HEK293 (cell line): Measurements from ENCODE around the gene KLHDC3.
A peak's percentile ranks its signal among the peaks of the same experiment; 100 is the strongest.

Experiments
- CTCF ChIA-PET: fragments of 350-600 bp; formaldehyde crosslinking; extraction: SDS; loops from one replicate; lab custom pipeline; 2021; ENCODE audit warnings: antibody characterized with exemption; lab: Yijun Ruan, JAX
- POLR2A ChIA-PET: fragments of 300-600 bp; formaldehyde crosslinking; extraction: SDS; loops from one replicate; lab custom pipeline; 2020; ENCODE audit warnings: antibody characterized with exemption, inconsistent platforms; lab: Yijun Ruan, JAX
- H3K27ac ChIP-seq: fragments of 200-500 bp; sonication (Bioruptor generic); 2 replicates; pipeline ENCODE4 v1.5.1; 2014; ENCODE audit warnings: low read depth, low read length, control low read depth, inconsistent platforms; ENCODE audit errors: extremely low read depth
- H3K36me3 ChIP-seq, 2 experiments: fragments of 200-500 bp in 1 of 2; sonication (Bioruptor generic) in 1 of 2; 1 replicate in 1 of 2; 2 replicates in 1 of 2; pipeline ENCODE4 v1.5.1; 2014 to 2017; ENCODE audit warnings: inconsistent platforms in 2 of 2, low read length in 2 of 2; ENCODE audit not compliant: control insufficient read depth in 2 of 2, insufficient read depth in 1 of 2
- H3K4me1 ChIP-seq: fragments of 200-500 bp; sonication (Bioruptor generic); 2 replicates; pipeline ENCODE4 v1.5.1; 2014; ENCODE audit warnings: mild to moderate bottlenecking, low read length, inconsistent platforms; ENCODE audit not compliant: control insufficient read depth, insufficient read depth
- H3K4me3 ChIP-seq: 2 replicates; pipeline ENCODE4 v1.5.1; 2011; ENCODE audit warnings: low read depth, mild to moderate bottlenecking, control low read depth, low read length, moderate library complexity
- H3K9me3 ChIP-seq: fragments of 200-500 bp; sonication (Bioruptor generic); 2 replicates; pipeline ENCODE4 v1.5.1; 2014; ENCODE audit warnings: low read depth, low read length, inconsistent platforms; ENCODE audit not compliant: control insufficient read depth, insufficient read depth
- EGR2 ChIP-seq: fragments of 450-650 bp; formaldehyde crosslinking; IDR thresholded peaks from 2 replicates; pipeline ENCODE4 v1.5.1; 2016; ENCODE audit warnings: low read depth, missing biosample characterization, missing genetic modification characterization
- KLF10 ChIP-seq: fragments of 450-650 bp; IDR thresholded peaks from 2 replicates; pipeline ENCODE4 v1.5.1; 2018; ENCODE audit warnings: missing biosample characterization, mild to moderate bottlenecking, missing genetic modification characterization
- MZF1 ChIP-seq: fragments of 450-650 bp; formaldehyde crosslinking; IDR thresholded peaks from 2 replicates; pipeline ENCODE4 v1.5.1; 2017; ENCODE audit warnings: missing biosample characterization, missing genetic modification characterization, borderline replicate concordance
- PRDM1 ChIP-seq: fragments of 450-650 bp; formaldehyde crosslinking; IDR thresholded peaks from 2 replicates; pipeline ENCODE4; 2016; ENCODE audit warnings: missing biosample characterization, missing genetic modification characterization
- REPIN1 ChIP-seq: fragments of 450-650 bp; formaldehyde crosslinking; IDR thresholded peaks from 2 replicates; pipeline ENCODE4 v1.5.1; 2017; ENCODE audit warnings: missing biosample characterization, missing genetic modification characterization, low read depth
- SALL2 ChIP-seq: fragments of 450-650 bp; formaldehyde crosslinking; IDR thresholded peaks from 2 replicates; pipeline ENCODE4 v1.5.0; 2017; ENCODE audit warnings: missing biosample characterization, mild to moderate bottlenecking, missing genetic modification characterization, borderline replicate concordance
- ZFP37 ChIP-seq: fragments of 450-650 bp; formaldehyde crosslinking; IDR thresholded peaks from 2 replicates; pipeline ENCODE4 v1.5.1; 2016; ENCODE audit warnings: missing biosample characterization, missing genetic modification characterization
- ZNF140 ChIP-seq: fragments of 450-650 bp; formaldehyde crosslinking; IDR thresholded peaks from 2 replicates; pipeline ENCODE4 v1.5.1; 2016; ENCODE audit warnings: missing biosample characterization, missing genetic modification characterization
- ZNF391 ChIP-seq: fragments of 450-650 bp; formaldehyde crosslinking; IDR thresholded peaks from 2 replicates; pipeline ENCODE4 v1.5.1; 2016; ENCODE audit warnings: low read depth, missing biosample characterization, missing genetic modification characterization, borderline replicate concordance
- ZNF394 ChIP-seq: fragments of 450-650 bp; formaldehyde crosslinking; IDR thresholded peaks from 2 replicates; pipeline ENCODE4 v1.5.1; 2016; ENCODE audit warnings: missing biosample characterization, missing genetic modification characterization, mild to moderate bottlenecking, moderate library complexity, borderline replicate concordance
- ZNF585B ChIP-seq: fragments of 450-650 bp; formaldehyde crosslinking; IDR thresholded peaks from 2 replicates; pipeline ENCODE4 v1.5.1; 2016; ENCODE audit warnings: missing biosample characterization, missing genetic modification characterization
- ZNF624 ChIP-seq: fragments of 450-650 bp; formaldehyde crosslinking; IDR thresholded peaks from 2 replicates; pipeline ENCODE4 v1.5.1; 2017; ENCODE audit warnings: missing biosample characterization, missing genetic modification characterization
- ZNF654 ChIP-seq: fragments of 450-650 bp; formaldehyde crosslinking; IDR thresholded peaks from 2 replicates; pipeline ENCODE4 v1.5.1; 2016; ENCODE audit warnings: low read depth, missing biosample characterization, missing genetic modification characterization
- ZNF837 ChIP-seq: fragments of 450-650 bp; formaldehyde crosslinking; IDR thresholded peaks from 2 replicates; pipeline ENCODE4 v1.5.1; 2016; ENCODE audit warnings: missing biosample characterization, missing genetic modification characterization
- TF ChIP-seq, protein P1 (sequence below): fragments of 450-650 bp; formaldehyde crosslinking; IDR thresholded peaks from 2 replicates; pipeline ENCODE4 v1.5.1; 2016; ENCODE audit warnings: missing biosample characterization, missing genetic modification characterization, low read depth
- TF ChIP-seq, protein P2 (sequence below): fragments of 450-650 bp; formaldehyde crosslinking; IDR thresholded peaks from 2 replicates; pipeline ENCODE4 v1.5.1; 2016; ENCODE audit warnings: missing biosample characterization, missing genetic modification characterization
- TF ChIP-seq, protein P3 (sequence below): fragments of 450-650 bp; formaldehyde crosslinking; IDR thresholded peaks from 2 replicates; pipeline ENCODE4 v1.5.1; 2016; ENCODE audit warnings: missing biosample characterization, missing genetic modification characterization

The KLHDC3 gene

GRCh38 chr6:43021270-43022047 lies 7.4 kb downstream of the KLHDC3 start, which contains the start of gene RRP36 (continued):
- TF ChIP-seq, protein P1, sequence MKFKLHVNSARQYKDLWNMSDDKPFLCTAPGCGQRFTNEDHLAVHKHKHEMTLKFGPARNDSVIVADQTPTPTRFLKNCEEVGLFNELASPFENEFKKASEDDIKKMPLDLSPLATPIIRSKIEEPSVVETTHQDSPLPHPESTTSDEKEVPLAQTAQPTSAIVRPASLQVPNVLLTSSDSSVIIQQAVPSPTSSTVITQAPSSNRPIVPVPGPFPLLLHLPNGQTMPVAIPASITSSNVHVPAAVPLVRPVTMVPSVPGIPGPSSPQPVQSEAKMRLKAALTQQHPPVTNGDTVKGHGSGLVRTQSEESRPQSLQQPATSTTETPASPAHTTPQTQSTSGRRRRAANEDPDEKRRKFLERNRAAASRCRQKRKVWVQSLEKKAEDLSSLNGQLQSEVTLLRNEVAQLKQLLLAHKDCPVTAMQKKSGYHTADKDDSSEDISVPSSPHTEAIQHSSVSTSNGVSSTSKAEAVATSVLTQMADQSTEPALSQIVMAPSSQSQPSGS (tag by site-specific recombination), result no peak
- TF ChIP-seq, protein P2, sequence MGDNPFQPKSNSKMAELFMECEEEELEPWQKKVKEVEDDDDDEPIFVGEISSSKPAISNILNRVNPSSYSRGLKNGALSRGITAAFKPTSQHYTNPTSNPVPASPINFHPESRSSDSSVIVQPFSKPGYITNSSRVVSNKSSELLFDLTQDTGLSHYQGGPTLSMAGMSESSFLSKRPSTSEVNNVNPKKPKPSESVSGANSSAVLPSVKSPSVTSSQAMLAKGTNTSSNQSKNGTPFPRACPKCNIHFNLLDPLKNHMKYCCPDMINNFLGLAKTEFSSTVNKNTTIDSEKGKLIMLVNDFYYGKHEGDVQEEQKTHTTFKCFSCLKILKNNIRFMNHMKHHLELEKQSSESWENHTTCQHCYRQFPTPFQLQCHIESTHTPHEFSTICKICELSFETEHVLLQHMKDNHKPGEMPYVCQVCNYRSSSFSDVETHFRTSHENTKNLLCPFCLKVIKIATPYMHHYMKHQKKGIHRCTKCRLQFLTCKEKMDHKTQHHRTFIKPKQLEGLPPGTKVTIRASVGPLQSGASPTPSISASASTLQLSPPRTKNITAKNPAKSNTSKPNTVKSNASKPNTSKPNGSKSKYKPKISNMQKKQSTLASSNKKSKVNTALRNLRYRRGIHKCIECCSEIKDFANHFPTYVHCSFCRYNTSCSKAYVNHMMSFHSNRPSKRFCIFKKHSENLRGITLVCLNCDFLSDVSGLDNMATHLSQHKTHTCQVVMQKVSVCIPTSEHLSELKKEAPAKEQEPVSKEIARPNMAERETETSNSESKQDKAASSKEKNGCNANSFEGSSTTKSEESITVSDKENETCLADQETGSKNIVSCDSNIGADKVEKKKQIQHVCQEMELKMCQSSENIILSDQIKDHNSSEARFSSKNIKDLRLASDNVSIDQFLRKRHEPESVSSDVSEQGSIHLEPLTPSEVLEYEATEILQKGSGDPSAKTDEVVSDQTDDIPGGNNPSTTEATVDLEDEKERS, result no peak
- TF ChIP-seq ZFP37 (tag by site-specific recombination) (0 out of 2 replicates have a peak, but pooled peaks have one; percentile 42), EGR2 (tag by site-specific recombination) (no peak), KLF10 (tag by site-specific recombination) (peak; percentile 46; the same call in 1 of the 2 replicates), ZNF394 (tag by site-specific recombination) (no peak), ZNF624 (tag by site-specific recombination) (no peak), SALL2 (tag by site-specific recombination) (no peak), ZNF391 (tag by site-specific recombination) (peak; percentile 35; the same call in 1 of the 2 replicates), REPIN1 (tag by site-specific recombination) (no peak), MZF1 (tag by site-specific recombination) (no peak), ZNF654 (tag by site-specific recombination) (no peak), PRDM1 (peak; percentile 64), ZNF140 (tag by site-specific recombination) (no peak)
- TF ChIP-seq, protein P3, sequence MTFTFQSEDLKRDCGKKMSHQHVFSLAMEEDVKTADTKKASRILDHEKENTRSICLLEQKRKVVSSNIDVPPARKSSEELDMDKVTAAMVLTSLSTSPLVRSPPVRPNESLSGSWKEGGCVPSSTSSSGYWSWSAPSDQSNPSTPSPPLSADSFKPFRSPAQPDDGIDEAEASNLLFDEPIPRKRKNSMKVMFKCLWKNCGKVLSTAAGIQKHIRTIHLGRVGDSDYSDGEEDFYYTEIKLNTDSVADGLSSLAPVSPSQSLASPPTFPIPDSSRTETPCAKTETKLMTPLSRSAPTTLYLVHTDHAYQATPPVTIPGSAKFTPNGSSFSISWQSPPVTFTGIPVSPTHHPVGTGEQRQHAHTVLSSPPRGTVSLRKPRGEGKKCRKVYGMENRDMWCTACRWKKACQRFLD (tag by site-specific recombination), result no peak

DNA sequence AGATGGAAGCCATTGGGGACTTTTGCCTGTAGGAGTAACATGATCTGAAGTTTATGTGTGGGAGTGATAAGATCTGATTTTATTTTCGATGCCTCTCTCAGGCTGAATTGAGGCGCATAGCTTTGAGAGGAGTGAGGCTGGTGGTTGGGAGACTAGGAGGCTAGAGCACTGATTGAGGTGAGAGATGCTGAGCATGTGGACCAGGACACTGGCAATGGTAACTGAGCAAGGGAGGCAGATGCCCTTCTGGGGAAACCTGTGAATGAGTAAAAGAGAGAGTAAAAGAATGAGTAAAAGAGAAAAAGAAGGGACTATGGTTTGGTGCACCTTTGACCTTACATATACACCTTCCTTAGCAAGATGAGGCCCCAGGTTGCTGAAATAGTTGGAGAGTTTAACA lies 10.4 kb downstream of the KLHDC3 start:
- POLR2A ChIA-PET, result interaction anchor here (0.9 to 9.2 kb wide), 5 partner anchors 10 to 119 kb away, joined by 3 to 66 read pairs (median 13); partner anchors contain the start of genes CUL7, KLC4, KLHDC3 and MEA1
- Histone ChIP-seq H3K4me3 (no peak overlapping the region), H3K27ac (no peak overlapping the region), H3K9me3 (no peaks in the 10 kb centered on the region), H3K36me3 (peaks cover 71 to 79% of the 10 kb centered on the region in 2 experiments), H3K4me1 (peaks cover 9% of the 10 kb centered on the region)
- TF ChIP-seq ZNF585B (tag by site-specific recombination) (no peak), ZNF837 (0 out of 2 replicates have a peak, but pooled peaks have one; percentile 3)
- CTCF ChIA-PET, result interaction anchor here (0.6 to 0.7 kb wide), 2 partner anchors 10 to 119 kb away, joined by 3 read pairs; no protein-coding TSS in a partner anchor
